Daoy (cell line): ENCODE data around the gene PIM3. TPM values are rescaled to one million over a fixed set of nuclear protein-coding genes. Genes with fewer than 3 reads are reported as not detected.

Source experiments
- DNase-seq: peaks from one replicate; pipeline ENCODE4 v3.0.0-alpha.2; 2015; ENCODE audit warnings: low read depth
- total RNA-seq: library from RNA; depleted of rRNA; stranded (reverse); fragments of >200 nt; shearing (Covaris generic); gene quantifications from 2 replicates; pipeline ENCODE4 v1.2.3, GENCODE V29; 2014; rRNA removed

The PIM3 gene
- total RNA-seq, 1 experiment from 2014 or later = 73.1 TPM

GRCh38 chr22:50000587-50001387 is 40.2 kb downstream of the PIM3 start:
- DNase-seq = no peak

DNA sequence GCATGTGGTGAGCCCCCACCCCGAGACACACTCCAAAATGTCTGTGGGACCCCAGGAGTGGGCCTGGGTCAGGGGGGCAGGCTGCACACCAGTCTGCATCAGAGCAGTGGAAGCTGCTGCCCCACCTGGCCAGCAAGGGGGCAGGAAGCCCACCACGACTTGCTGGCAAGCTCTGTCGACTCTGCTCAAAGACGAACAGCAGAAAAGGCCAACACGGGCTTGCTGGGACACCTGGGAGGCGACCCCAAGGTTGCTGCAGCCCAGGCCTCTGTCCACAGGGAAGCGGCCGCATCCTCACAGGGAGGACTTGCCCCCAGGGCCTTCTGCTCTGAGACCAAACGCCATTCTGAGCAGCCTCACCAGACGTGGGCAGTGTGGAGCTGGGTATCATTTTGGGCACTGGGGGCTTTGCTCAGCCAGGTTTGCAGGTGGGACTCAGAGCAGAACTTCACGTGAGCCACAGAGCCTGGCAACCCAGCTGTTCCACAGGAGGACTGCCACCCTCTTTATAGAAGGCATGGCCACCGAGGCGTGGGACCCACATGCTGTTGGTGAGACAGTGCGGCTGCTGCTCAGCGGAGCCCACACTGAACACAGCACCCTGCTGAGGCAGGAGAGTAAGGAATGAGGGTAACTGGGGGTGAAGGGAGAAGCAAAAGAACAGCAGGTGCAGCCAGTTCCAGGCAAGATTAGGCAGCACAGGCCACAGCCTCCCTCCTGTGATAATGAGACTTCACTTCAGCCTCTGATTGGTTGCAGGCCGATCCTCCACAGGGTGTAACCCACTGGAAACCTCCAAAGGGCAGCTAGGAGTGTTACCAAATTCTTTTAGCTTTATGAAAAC is 41.0 kb downstream of the PIM3 start:
- DNase-seq = no peak

DNA sequence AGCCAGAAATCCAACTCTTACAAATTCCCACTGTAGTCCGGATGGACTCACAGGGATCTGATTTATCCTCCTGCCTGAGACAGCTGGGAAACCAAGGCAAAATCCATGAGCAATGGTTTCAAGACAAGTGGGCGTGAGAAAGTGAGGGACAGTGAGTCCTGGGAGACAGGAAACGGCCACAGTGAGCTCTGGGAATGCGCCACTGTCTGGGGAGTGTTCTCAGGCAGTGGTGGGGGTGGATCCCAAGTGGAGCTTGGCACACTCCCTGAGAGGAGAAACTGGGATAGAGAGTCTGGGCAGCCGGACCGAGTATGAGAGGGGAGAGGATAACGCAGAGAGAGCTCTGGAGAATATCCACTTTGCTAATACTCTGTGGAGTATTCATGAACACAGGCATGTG is 42.2 kb downstream of the PIM3 start:
- DNase-seq = no peak

DNA sequence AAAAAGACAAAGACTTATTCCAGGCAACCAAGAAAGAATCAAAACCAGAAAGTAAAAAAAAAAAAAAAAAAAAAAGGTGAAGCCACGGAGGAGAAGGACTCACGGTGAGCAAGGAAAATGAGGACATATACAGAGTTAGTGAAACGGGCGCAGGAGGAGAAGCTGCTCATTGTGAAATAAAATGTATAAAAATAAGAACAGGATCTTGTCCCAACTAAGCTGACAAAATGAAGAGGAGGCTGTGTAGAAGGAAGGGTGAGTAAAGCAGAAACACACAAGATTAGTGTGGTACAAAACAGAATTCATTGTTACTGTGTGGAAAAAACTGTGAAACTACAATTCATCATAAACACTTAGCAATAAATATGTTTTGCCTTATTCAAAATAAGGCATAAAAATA is 44.3 kb downstream of the PIM3 start:
- DNase-seq = no peak

- no peak for DNase-seq
Observed at GRCh38 chr22:50007057-50007511, 46.5 kb downstream of the PIM3 start.

GRCh38 chr22:50008151-50009040 is 47.8 kb downstream of the PIM3 start:
- peak; percentile 1 for DNase-seq

GRCh38 chr22:50009251-50009650 is 48.7 kb downstream of the PIM3 start:
- no peak for DNase-seq

DNA sequence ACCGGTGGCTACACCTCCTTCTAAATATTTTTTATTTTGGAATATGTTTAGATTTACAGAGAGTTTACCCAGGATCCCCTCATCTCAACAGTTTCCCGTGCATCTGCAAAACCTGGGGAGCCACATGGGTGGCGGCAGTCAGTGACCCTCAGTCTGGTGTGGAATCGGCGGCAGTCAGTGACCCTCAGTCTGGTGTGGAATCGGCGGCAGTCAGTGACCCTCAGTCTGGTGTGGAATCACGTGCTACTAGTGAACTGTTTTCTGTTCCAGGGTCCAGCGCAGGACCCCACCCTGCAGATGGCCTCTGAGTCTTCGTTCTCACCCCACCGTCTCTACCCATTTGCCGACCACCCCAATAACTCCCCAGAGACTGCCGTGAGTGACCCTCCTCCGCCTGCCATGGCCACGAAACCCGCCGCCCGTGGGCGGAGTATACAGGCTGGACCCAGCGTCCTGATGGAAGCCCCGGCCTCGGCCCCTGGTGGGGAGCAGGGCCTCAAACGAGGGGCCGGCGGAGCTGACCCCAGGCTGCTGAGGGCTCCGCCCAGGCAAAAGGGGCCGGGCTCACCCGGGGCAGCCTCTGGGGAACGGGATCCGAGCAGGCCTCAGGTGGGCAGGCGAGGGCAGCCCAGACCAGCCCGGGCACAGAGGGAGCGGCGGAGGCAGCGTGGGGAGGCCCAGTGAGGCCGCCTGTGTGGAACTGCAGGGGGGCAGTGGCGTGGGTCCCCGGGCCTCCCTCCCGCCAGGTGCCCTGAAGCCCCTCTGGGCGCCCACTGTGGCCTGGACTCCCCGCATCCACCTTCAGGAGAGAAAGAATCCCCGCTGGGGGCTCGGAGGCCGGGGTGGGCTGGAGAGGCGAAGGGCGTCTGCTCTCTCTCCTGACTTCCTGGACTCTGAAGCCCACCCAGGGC is 49.4 kb downstream of the PIM3 start:
- peak; percentile 1 for DNase-seq

- DNase-seq = peak; percentile 3
Observed at GRCh38 chr22:50010676-50011446, 50.3 kb downstream of the PIM3 start.

DNA sequence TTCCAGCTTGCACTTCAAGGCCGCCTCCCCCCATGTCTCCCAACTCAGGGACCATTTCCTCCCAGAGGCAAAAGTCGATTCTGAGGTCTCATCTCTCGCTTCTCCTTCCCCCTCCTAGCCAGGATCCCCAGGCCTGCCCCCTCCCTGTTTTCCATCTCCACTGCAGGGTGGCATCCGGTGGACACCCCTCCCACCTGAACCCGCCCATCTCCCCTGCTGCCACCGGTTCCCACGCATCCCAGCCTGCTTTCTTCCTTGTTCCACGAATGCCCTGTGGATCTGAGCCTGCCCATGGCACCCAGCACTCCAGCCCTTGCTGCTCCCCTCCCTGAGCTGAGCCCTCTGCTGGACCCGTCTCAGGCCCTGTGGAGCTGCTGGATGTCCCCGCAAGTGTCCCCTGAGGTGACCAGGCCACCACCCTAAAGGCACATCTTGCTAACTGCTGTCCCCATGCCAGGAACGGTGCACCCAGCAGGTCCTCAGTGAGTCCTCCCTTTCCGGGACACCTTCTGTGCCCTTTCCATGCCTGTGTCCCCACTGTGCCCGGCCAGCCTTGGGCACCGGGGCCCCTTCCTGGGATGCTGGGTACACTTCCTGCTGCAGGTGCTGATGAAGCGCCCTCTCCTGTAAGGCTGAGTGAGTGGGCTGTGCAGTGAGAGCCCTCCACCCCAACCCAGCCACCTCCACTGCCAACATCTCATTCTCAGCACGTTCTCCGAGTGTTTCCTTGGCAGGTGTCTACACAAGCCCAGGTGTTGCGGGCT is 51.1 kb downstream of the PIM3 start:
- DNase-seq = peak; percentile 13

DNA sequence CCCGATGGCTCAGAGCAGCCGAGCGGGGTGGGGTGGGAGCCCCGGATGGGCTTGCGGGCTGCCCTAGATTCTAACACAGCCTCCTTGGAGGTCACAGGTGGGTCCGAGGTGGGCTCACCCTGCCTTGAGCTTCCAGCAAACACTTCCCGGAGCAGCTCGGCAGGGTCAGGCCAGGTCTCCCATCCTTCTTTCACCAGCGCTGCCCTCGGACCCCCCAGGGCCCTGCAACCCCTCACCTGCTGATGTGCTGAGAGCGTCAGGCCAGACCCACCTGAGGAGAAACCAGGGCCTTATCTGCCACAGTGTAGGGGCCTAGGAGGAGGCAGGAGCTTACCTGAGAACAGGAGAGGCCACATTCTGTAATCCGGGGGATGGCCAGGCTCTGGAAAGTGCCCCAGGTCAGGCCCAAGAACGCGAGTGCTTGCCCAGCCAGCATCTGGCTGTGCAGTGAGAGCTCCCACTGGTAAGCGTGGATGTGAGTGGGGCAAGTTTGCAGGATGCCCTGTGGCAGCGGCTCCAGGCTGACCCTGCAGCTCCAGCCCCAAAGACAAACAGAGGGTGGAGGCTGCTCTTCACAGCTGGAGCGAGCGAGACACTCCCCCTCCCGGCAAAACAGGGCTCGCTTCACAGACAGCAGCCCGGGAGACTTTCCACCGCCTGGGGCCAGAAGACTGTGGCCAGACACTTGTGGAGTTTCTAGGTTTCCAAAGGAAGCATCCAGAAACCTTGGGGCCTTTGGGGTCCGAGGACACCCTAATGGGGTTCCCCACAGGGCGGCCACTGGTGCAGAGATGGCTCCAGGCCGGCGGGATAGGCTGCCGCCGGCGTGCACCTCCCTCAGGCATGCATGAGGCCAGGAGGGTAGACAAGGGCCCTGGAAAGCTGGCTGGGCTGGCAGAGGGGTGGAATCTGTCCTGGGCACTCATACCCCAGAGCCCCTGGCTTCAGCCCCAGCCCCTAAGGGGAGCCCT is 51.9 kb downstream of the PIM3 start, which contains the start of gene IL17REL:
Gene IL17REL, minus strand, starts transcription at position 555 of the 971 bp plus-strand sequence. Its CDS starts 119 bp downstream, at position 436.
- peak; percentile 3 for DNase-seq

Other genes starting within 250 kb of the PIM3 start
- 15.4 and 20.1 TPM in 2 replicates for gene BRD1, start 132.9 kb upstream of the PIM3 start, total RNA-seq
- gene ZBED4, start 106.9 kb upstream of the PIM3 start, total RNA-seq = 10.6 and 12.1 TPM in 2 replicates
- gene ALG12, start 42.3 kb upstream of the PIM3 start, total RNA-seq = 12.6 and 16.3 TPM in 2 replicates
- 59.4 and 82.5 TPM in 2 replicates for gene CRELD2, start 42.1 kb upstream of the PIM3 start, total RNA-seq
- gene IL17REL, start 52.0 kb downstream of the PIM3 start, total RNA-seq = not detected in 2 replicates
- gene TTLL8, start 97.5 kb downstream of the PIM3 start, total RNA-seq = not detected in 2 replicates
- gene MLC1, start 124.7 kb downstream of the PIM3 start, total RNA-seq = not detected in 2 replicates
- 0.11 TPM in 1 of 2 replicates, not detected in the other for gene MOV10L1, start 129.2 kb downstream of the PIM3 start, total RNA-seq
- 0.48 and 1.5 TPM in 2 replicates for gene PANX2, start 210.0 kb downstream of the PIM3 start, total RNA-seq
- 21.8 and 26.3 TPM in 2 replicates for gene TRABD, start 225.1 kb downstream of the PIM3 start, total RNA-seq
- gene SELENOO, start 240.2 kb downstream of the PIM3 start, total RNA-seq = 19.1 and 20.5 TPM in 2 replicates